GM23248 (cell line): ENCODE results near the gene GJC2. TPM values are rescaled to one million over a fixed set of nuclear protein-coding genes. Genes with fewer than 3 reads are reported as not detected.

Experiments
- DNase-seq: peaks from one replicate; pipeline ENCODE4 v3.0.0-alpha.2; 2015
- H2AFZ ChIP-seq: fragments of 200-600 bp; sonication (generic); 2 replicates; pipeline ENCODE4 v1.6.1; 2016; ENCODE audit warnings: antibody characterized with exemption
- H3F3A ChIP-seq: fragments of 200-600 bp; sonication (generic); 2 replicates; pipeline ENCODE4 v1.6.1; 2016; ENCODE audit warnings: mild to moderate bottlenecking, antibody characterized with exemption, mixed run types; ENCODE audit not compliant: insufficient read depth
- H3K27ac ChIP-seq: fragments of 200-600 bp; sonication (generic); 2 replicates; pipeline ENCODE4 v1.5.1; 2016; ENCODE audit warnings: mild to moderate bottlenecking
- H3K27me3 ChIP-seq: fragments of 200-600 bp; sonication (generic); replicated peaks from 2 replicates; pipeline ENCODE4 v1.6.1; 2016; ENCODE audit warnings: mild to moderate bottlenecking; ENCODE audit not compliant: insufficient read depth
- H3K36me3 ChIP-seq: fragments of 200-600 bp; sonication (generic); 2 replicates; pipeline ENCODE4 v1.6.1; 2016; ENCODE audit warnings: low read depth, mild to moderate bottlenecking
- H3K4me1 ChIP-seq: fragments of 200-600 bp; sonication (generic); 2 replicates; pipeline ENCODE4 v1.6.1; 2016; ENCODE audit warnings: mild to moderate bottlenecking; ENCODE audit not compliant: insufficient read depth
- H3K4me2 ChIP-seq: fragments of 200-600 bp; sonication (generic); one replicate; pipeline ENCODE4 v1.6.1; 2016; ENCODE audit warnings: mild to moderate bottlenecking; ENCODE audit not compliant: unreplicated experiment
- H3K4me3 ChIP-seq: fragments of 200-600 bp; sonication (generic); 2 replicates; pipeline ENCODE4 v1.5.1; 2016; ENCODE audit warnings: mild to moderate bottlenecking
- H3K79me2 ChIP-seq: fragments of 200-600 bp; sonication (generic); 2 replicates; pipeline ENCODE4 v1.6.1; 2016; ENCODE audit warnings: mild to moderate bottlenecking; ENCODE audit not compliant: insufficient read depth
- H3K9ac ChIP-seq: fragments of 200-600 bp; sonication (generic); 2 replicates; pipeline ENCODE4 v1.6.1; 2016; ENCODE audit warnings: mild to moderate bottlenecking
- H3K9me2 ChIP-seq: fragments of 200-600 bp; sonication (generic); 2 replicates; pipeline ENCODE4 v1.6.1; 2016; ENCODE audit warnings: mixed run types, mild to moderate bottlenecking, moderate library complexity; ENCODE audit not compliant: insufficient read depth
- H3K9me3 ChIP-seq: fragments of 200-600 bp; sonication (generic); one replicate; pipeline ENCODE4 v1.6.1; 2017; ENCODE audit warnings: low read depth
- H4K20me1 ChIP-seq: fragments of 200-600 bp; sonication (generic); 2 replicates; pipeline ENCODE4 v1.6.0; 2016; ENCODE audit not compliant: insufficient read depth
- EZH2 ChIP-seq: fragments of 200-600 bp; sonication (generic); IDR thresholded peaks from 2 replicates; pipeline ENCODE4 v1.6.1; 2018; ENCODE audit warnings: antibody characterized with exemption, mild to moderate bottlenecking; ENCODE audit not compliant: insufficient read depth, poor library complexity, severe bottlenecking
- EZH2phosphoT487 ChIP-seq: fragments of 200-600 bp; sonication (generic); IDR thresholded peaks from 2 replicates; pipeline ENCODE4 v1.6.1; 2018; ENCODE audit warnings: antibody characterized with exemption, moderate library complexity, mild to moderate bottlenecking, low read depth; ENCODE audit not compliant: insufficient read depth
- WGBS, 2 experiments: methylation state at CpG; one replicate each; pipeline ENCODE4 v1.1.6; 2015 to 2017; ENCODE audit warnings: low lambda C conversion rate in 2 of 2, low coverage in 1 of 2; ENCODE audit errors: missing lambda C conversion rate in 2 of 2; 5-methylcytosine and 5-hydroxymethylcytosine counted together
- in situ Hi-C: fragments of 300-500 bp; cut with MboI; formaldehyde crosslinking; loops from 2 replicates; pipeline ENCODE4 v1.15.0; 2020
- polyA plus RNA-seq: library from polyadenylated mRNA; unstranded; fragments of >200 nt; fragmentation: Nextera tagmentation; extraction: Ambion mirVana; gene quantifications from 2 replicates; pipeline ENCODE4 v1.2.1, GENCODE V29; 2016
- total RNA-seq: library from RNA; depleted of rRNA; stranded (reverse); fragments of >200 nt; shearing (Covaris generic); gene quantifications from 2 replicates; pipeline ENCODE4 v1.2.3, GENCODE V29; 2014

Gene GJC2
- total and polyA plus RNA-seq, 2 experiments from 2014 or later: 0.08 to 0.54 TPM

DNA sequence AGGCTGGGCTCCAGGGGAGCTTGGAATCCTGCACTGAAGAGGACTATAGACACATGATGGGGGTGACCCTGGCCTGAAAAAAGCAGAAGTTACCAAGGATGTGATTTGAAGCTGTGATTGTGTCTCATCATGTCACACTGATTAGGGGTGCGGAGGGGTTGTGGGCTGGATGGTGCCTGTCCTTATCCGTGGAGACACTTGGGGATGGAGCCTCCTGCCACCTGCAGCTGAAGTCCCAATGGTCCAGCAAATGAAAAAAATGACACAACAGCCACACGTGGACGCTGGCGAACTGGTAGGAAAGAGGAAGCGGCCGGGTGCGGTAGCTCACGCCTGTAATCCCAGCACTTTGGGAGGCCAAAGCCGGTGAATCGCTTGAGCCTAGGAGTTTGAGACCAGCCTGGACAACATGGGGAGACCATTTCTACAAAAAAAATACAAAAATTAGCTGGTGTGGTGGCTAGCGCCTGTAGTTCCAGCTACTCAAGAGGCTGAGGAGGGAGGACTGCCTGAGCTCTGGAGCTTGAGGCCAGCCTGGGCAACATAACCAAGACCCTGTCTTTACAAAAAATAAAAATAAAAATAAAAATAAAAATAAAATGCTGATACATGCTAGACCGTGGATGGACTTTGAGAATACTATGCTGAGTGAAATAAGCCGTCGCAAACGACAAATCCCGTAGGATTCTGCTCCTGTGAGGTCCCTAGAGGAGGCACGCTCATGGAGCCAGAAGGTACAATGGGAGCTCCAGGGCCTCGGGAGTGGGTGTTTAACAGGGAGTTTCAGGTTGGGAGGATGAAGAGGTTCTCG is 15.0 kb downstream of the GJC2 start:
- Histone ChIP-seq H3K9me3 (no peaks in the 10 kb centered on the region), H3K27me3 (no peaks in the 10 kb centered on the region), H3K27ac (peak overlapping the region; percentile 67), H3K4me1 (peaks cover 29% of the 10 kb centered on the region), H3K9ac (peak overlapping the region; percentile 81), H4K20me1 (no peaks in the 10 kb centered on the region), H2AFZ (peak overlapping the region; percentile 80), H3K79me2 (peaks cover 28% of the 10 kb centered on the region), H3K4me3 (peak overlapping the region; percentile 78), H3K9me2 (no peaks in the 10 kb centered on the region), H3K4me2 (peak overlapping the region; percentile 91), H3F3A (no peaks in the 10 kb centered on the region), H3K36me3 (no peaks in the 10 kb centered on the region)
- TF ChIP-seq EZH2 (no peak), EZH2phosphoT487 (no peak)
- DNase-seq: no peak
- WGBS, 2 experiments: 54% methylated on average over 20 of the region's 20 CpGs
- in situ Hi-C loops: no loop called here

DNA sequence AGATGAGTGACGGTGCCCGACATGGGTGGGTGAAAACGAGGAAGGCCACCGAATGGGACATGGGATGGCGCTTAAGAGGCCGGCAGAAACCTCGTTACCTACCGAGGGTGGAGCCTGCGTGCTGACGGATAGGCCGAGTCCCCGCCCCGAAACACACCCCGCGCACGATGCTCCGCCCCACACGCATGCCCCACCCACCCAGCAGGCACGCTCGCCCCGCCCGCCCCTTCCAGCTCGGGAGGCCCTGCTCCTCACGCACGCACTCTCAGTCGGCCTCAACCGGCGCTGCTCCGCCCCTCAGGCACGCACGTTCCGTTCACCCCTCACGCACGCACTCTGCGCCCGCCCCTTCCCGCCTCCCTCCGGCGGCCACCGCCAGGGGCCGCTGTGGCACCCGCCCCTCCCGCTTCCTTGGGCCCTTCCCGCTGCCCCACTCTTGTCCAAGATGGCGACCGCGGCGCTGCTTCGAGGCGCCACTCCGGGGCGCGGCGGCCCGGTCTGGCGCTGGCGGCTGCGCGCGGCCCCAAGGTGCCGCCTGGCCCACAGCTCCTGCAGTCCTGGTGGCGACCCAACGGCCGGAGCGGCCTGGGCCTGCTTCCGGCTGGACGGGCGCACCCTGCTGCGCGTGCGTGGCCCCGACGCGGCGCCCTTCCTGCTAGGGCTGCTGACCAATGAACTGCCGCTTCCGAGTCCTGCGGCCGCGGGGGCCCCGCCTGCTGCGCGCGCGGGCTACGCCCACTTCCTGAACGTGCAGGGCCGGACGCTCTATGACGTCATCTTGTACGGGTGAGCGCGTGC is 15.8 kb downstream of the GJC2 start, which contains the start of gene IBA57:
Gene IBA57 (plus strand): TSS at position 433 of the 798 bp plus-strand sequence. CDS start 13 bp downstream, at position 446.
- TF ChIP-seq EZH2 (no peak), EZH2phosphoT487 (no peak)
- in situ Hi-C loops: no loop called here
- H3K4me1 ChIP-seq: peaks cover 29% of the 10 kb centered on the region

DNA sequence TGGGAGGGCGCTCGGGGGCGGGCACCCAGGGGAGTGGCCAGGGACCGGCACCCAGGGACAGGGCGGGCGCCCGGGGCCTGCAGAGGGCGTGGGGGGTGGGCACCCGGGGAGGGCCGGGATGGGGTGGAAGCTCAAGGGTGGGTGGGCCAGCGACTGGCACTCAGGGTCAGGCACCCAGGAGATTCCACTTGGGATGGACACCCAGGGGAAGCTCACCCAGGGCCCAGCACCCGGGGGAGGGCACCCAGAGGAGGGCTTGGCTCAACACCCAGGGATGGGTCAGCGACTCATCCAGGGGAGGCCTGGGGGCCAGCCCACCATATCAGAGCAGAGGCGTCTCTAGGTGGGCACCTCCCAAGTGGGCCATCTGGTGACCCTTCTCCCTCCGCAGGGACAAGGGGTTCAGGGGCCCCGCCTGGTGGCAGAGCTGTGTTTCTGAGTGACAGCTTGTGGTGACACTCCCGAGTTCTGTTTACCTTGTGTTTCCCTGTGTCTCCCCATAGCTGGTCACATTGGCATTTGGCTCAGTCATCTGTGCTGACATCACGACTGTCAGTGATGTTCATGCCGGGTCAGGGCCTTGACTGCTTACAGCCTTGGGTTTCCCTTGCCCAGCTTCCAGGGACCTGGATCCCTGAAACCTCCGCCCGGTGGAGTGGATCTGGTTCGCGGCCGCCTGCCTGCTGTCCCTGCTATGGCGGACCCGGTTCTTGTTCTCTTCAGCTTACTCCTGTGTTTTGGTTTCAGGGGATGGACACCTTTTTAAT is 16.6 kb downstream of the GJC2 start:
- WGBS, 2 experiments: 13 to 18% methylated on average over 16 to 24 of the region's 26 CpGs
- in situ Hi-C loops: no loop called here
- TF ChIP-seq EZH2phosphoT487: no peak
- H3K4me3 ChIP-seq: peak overlapping the region; percentile 81
- peak overlapping the region; percentile 96 for H3K27ac ChIP-seq
- peaks cover 38% of the 10 kb centered on the region for H3K79me2 ChIP-seq
- H3K4me2 ChIP-seq: peak overlapping the region; percentile 89
- no peaks in the 10 kb centered on the region for H3F3A ChIP-seq
- no peaks in the 10 kb centered on the region for H3K9me3 ChIP-seq
- no peaks in the 10 kb centered on the region for H3K9me2 ChIP-seq
- no peaks in the 10 kb centered on the region for H4K20me1 ChIP-seq
- peak overlapping the region; percentile 95 for H3K9ac ChIP-seq
- DNase-seq: peak; percentile 81
- no peaks in the 10 kb centered on the region for H3K27me3 ChIP-seq
- peak overlapping the region; percentile 56 for H2AFZ ChIP-seq
- H3K36me3 ChIP-seq: no peaks in the 10 kb centered on the region
- H3K4me1 ChIP-seq: peaks cover 29% of the 10 kb centered on the region

More for the DNA sequence above, 15.8 kb downstream of the GJC2 start, which contains the start of gene IBA57:
- peak within 1 kb of the TSS; percentile 80 for H2AFZ ChIP-seq
- H3K36me3 ChIP-seq: no peaks in the 10 kb centered on the region
- DNase-seq: peak; percentile 100
- WGBS, 2 experiments: 1% methylated on average over 41 to 63 of the region's 93 CpGs
- peaks cover 36% of the 10 kb centered on the region for H3K79me2 ChIP-seq
- no peaks in the 10 kb centered on the region for H3K9me3 ChIP-seq
- peak within 1 kb of the TSS; percentile 81 for H3K4me3 ChIP-seq
- peak within 1 kb of the TSS; percentile 95 for H3K9ac ChIP-seq
- no peaks in the 10 kb centered on the region for H3K9me2 ChIP-seq
- peak within 1 kb of the TSS; percentile 91 for H3K4me2 ChIP-seq
- no peaks in the 10 kb centered on the region for H4K20me1 ChIP-seq
- H3F3A ChIP-seq: no peaks in the 10 kb centered on the region
- peak within 1 kb of the TSS; percentile 96 for H3K27ac ChIP-seq
- no peaks in the 10 kb centered on the region for H3K27me3 ChIP-seq
